Activated gamma-delta T cell (primary cell): ENCODE data around the gene TTC39C.

Source experiments
- DNase-seq: peaks from one replicate; lab custom pipeline; 2025; lab: John Stamatoyannopoulos, UW
- total RNA-seq, 2 donors: gene quantifications; one replicate each; lab custom pipeline; 2026; lab: John Stamatoyannopoulos, UW

TTC39C gene
- total RNA-seq: 177 to 227 reads per million in 2 donors

GRCh38 chr18:24014062-24014985 lies at the start of gene TTC39C:
TSS of gene TTC39C (plus strand) at chr18:24014754. CDS start at chr18:24014872, 118 bp downstream.
- DNase-seq: peak; percentile 86

- DNase-seq: no peak
These were observed 47.6 kb upstream of the TTC39C start for GRCh38 chr18:23966909-23967308.

- DNase-seq: no peak
These were observed 47.0 kb upstream of the TTC39C start for GRCh38 chr18:23967321-23968089.

GRCh38 chr18:23968638-23969604 lies 45.6 kb upstream of the TTC39C start:
- no peak for DNase-seq

GRCh38 chr18:23969664-23970063 lies 44.9 kb upstream of the TTC39C start:
- no peak for DNase-seq

GRCh38 chr18:23970161-23971096 lies 44.1 kb upstream of the TTC39C start:
- no peak for DNase-seq

GRCh38 chr18:23971097-23971440 lies 43.5 kb upstream of the TTC39C start:
- no peak for DNase-seq

- DNase-seq: no peak
These were observed 42.8 kb upstream of the TTC39C start for GRCh38 chr18:23971666-23972230.

GRCh38 chr18:23972453-23972852 lies 42.1 kb upstream of the TTC39C start:
- no peak for DNase-seq

GRCh38 chr18:23977103-23977502 lies 37.5 kb upstream of the TTC39C start:
- DNase-seq: no peak

GRCh38 chr18:23977719-23978483 lies 36.7 kb upstream of the TTC39C start:
- no peak for DNase-seq

- DNase-seq: no peak
These were observed 33.1 kb upstream of the TTC39C start for GRCh38 chr18:23981369-23981980.

- no peak for DNase-seq
These were observed 32.1 kb upstream of the TTC39C start for GRCh38 chr18:23982155-23983079.

- DNase-seq: no peak
These were observed 31.4 kb upstream of the TTC39C start for GRCh38 chr18:23983112-23983511.

- no peak for DNase-seq
These were observed 27.8 kb upstream of the TTC39C start for GRCh38 chr18:23986600-23987359.

GRCh38 chr18:23990474-23991410 lies 23.8 kb upstream of the TTC39C start:
- DNase-seq: no peak
